Mammary epithelial cell (primary cell): ENCODE data around the gene PDE3A.

Experiments
- EZH2 ChIP-seq: IDR thresholded peaks from 2 replicates; pipeline ENCODE4 v1.6.1; 2012; ENCODE audit warnings: low read length, inconsistent platforms, borderline replicate concordance
- TF ChIP-seq, protein P1 (sequence below), 2 donors: IDR thresholded peaks in 1 of 2; conservative IDR thresholded peaks in 1 of 2; 2 replicates each; pipeline ENCODE4 v1.5.1; 2011 to 2012; ENCODE audit warnings: inconsistent platforms in 2 of 2, low read length in 2 of 2, mild to moderate bottlenecking in 2 of 2, control low read depth in 1 of 2, low read depth in 1 of 2; ENCODE audit not compliant: insufficient read depth in 1 of 2; ENCODE audit errors: extremely low read depth in 1 of 2

- TF ChIP-seq, protein P1, sequence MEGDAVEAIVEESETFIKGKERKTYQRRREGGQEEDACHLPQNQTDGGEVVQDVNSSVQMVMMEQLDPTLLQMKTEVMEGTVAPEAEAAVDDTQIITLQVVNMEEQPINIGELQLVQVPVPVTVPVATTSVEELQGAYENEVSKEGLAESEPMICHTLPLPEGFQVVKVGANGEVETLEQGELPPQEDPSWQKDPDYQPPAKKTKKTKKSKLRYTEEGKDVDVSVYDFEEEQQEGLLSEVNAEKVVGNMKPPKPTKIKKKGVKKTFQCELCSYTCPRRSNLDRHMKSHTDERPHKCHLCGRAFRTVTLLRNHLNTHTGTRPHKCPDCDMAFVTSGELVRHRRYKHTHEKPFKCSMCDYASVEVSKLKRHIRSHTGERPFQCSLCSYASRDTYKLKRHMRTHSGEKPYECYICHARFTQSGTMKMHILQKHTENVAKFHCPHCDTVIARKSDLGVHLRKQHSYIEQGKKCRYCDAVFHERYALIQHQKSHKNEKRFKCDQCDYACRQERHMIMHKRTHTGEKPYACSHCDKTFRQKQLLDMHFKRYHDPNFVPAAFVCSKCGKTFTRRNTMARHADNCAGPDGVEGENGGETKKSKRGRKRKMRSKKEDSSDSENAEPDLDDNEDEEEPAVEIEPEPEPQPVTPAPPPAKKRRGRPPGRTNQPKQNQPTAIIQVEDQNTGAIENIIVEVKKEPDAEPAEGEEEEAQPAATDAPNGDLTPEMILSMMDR (conservative IDR thresholded peaks at IDR 0.05 in 1 of 2, IDR thresholded peaks at IDR 0.05 in 1 of 2; ENCODE audit: extremely low read depth in 1 of 2, insufficient read depth in 1 of 2, low read depth in 1 of 2, low read length in 2 of 2) = no peak
- TF ChIP-seq EZH2 = no peak
Measured at GRCh38 chr12:20434996-20435395, 66.7 kb downstream of the PDE3A start.
